ENCODE data around the gene MYL1.

Gene MYL1

GRCh38 chr2:210268281-210268680 is 46.7 kb downstream of the MYL1 start:
- in situ Hi-C loops (cut with HindIII; ENCODE audit: low sequenced_read_pairs), result no loop called here

GRCh38 chr2:210267698-210268097 is 47.3 kb downstream of the MYL1 start:
- in situ Hi-C loops (cut with HindIII; ENCODE audit: low sequenced_read_pairs), result no loop called here

- in situ Hi-C loops (cut with HindIII; ENCODE audit: low sequenced_read_pairs), result no loop called here
Observed at GRCh38 chr2:210264282-210264681, 50.7 kb downstream of the MYL1 start.

GRCh38 chr2:210263841-210264240 is 51.1 kb downstream of the MYL1 start:
- in situ Hi-C loops (cut with HindIII; ENCODE audit: low sequenced_read_pairs), result no loop called here

GRCh38 chr2:210262036-210262435 is 52.9 kb downstream of the MYL1 start:
- in situ Hi-C loops (cut with HindIII; ENCODE audit: low sequenced_read_pairs), result no loop called here

- in situ Hi-C loops (cut with HindIII; ENCODE audit: low sequenced_read_pairs), result no loop called here
Observed at GRCh38 chr2:210259687-210260086, 55.3 kb downstream of the MYL1 start.

- in situ Hi-C loops (cut with HindIII; ENCODE audit: low sequenced_read_pairs), result no loop called here
Observed at GRCh38 chr2:210252699-210253606, 62.0 kb downstream of the MYL1 start.

- in situ Hi-C loops (cut with HindIII; ENCODE audit: low sequenced_read_pairs), result no loop called here
Observed at GRCh38 chr2:210250622-210251021, 64.4 kb downstream of the MYL1 start.
